Measurements from ENCODE around the gene CCDC12.

The CCDC12 gene

DNA sequence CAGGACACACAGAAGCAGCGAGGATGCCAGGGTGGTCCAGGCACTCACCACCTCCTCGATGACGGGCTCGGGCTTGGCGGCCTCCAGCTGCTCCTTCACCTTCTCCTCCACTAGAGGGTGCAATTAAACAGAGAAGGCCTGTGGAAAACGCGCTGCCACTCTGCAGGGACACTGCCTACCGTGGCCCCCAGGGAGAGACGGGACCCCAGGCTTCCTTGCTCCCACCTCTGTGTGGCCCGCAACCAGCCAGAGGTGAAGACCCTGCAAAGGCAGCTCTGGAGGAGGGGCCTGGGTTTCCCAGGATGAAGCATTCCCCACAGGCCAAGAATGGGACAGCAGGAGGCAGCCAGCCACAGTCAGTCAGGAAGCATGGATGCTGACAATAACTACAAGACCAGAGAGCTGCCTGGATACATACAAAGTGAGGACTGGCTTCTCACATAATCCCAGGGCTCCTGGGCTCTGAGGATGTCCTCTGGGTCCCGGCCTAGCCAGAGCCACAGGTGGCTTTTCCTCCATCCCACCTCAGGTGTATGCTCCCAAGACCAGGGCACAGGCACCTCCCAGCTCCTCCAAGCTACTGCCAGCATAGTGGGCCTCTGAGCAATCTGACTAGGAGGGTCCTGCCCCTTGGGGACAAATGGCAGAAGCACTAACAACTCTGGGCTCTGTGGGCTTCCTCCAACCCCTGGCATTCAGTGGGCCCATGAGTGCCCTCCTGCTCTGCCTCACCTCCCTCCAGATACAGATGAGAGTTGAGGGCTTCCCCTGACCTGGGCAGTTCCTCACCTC lies 52.8 kb downstream of the CCDC12 start:
- TF ChIP-seq, protein P1, sequence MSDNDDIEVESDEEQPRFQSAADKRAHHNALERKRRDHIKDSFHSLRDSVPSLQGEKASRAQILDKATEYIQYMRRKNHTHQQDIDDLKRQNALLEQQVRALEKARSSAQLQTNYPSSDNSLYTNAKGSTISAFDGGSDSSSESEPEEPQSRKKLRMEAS (IDR thresholded peaks at IDR 0.05) = no peak
- TF ChIP-seq RAD21 (IDR thresholded peaks at IDR 0.05; ENCODE audit: low read depth) = peak; percentile 81
- TF ChIP-seq FOXM1 (IDR thresholded peaks at IDR 0.05; ENCODE audit: borderline replicate concordance, low read depth) = no peak

DNA sequence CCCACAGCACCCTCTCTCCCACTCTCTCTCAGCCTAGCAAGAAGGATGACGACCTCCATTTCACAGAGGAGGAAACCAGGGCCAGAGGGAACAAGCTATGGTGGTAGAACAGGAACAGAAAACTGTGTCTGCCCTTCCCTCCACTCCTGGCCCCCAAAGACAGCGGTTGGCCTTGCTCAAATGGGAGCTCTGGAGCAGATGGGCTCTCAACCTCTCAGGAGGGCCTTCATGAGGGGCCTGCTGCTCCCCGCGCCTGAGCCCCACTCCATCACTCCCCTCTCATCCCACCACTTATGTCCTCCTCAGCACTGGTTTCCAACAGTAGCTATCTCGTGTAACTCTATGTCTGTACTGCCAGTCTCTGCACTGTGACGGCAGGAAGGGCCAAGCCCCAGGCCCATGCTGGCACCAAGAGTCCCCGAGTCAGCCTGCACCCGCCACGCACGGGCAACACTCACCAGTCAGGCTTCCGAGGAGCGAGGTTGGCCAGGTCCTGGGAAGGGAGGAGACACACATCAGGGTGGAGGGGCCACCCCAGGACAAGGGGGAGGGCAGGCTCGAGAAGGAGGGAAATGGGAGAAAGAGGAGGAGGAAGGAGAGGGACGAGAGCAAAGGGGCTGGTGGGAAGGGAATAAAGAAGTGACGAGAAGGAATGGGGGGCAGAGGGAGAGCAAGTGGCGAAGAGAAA lies 53.5 kb downstream of the CCDC12 start:
- TF ChIP-seq TEAD4 (IDR thresholded peaks at IDR 0.05) (no peak), FOXM1 (IDR thresholded peaks at IDR 0.05; ENCODE audit: borderline replicate concordance, low read depth) (no peak), CREB1 (IDR thresholded peaks at IDR 0.05; ENCODE audit: low read depth) (no peak), RAD21 (IDR thresholded peaks at IDR 0.05; ENCODE audit: low read depth) (no peak), TAF1 (IDR thresholded peaks at IDR 0.05; ENCODE audit: low read depth) (no peak), YY1 (IDR thresholded peaks at IDR 0.05; ENCODE audit: low read depth) (no peak), TCF12 (IDR thresholded peaks at IDR 0.05; ENCODE audit: low read depth) (no peak), CEBPB (IDR thresholded peaks at IDR 0.05) (no peak), EP300 (IDR thresholded peaks at IDR 0.05; ENCODE audit: borderline replicate concordance) (no peak), ZBTB7A (IDR thresholded peaks at IDR 0.05; ENCODE audit: low read depth) (no peak), NFIC (IDR thresholded peaks at IDR 0.05) (no peak), EGR1 (IDR thresholded peaks at IDR 0.05) (no peak)
- TF ChIP-seq, protein P1 (IDR thresholded peaks at IDR 0.05) = no peak
- TF ChIP-seq, protein P2, sequence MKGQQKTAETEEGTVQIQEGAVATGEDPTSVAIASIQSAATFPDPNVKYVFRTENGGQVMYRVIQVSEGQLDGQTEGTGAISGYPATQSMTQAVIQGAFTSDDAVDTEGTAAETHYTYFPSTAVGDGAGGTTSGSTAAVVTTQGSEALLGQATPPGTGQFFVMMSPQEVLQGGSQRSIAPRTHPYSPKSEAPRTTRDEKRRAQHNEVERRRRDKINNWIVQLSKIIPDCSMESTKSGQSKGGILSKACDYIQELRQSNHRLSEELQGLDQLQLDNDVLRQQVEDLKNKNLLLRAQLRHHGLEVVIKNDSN (IDR thresholded peaks at IDR 0.05) = no peak
- TF ChIP-seq, protein P3, sequence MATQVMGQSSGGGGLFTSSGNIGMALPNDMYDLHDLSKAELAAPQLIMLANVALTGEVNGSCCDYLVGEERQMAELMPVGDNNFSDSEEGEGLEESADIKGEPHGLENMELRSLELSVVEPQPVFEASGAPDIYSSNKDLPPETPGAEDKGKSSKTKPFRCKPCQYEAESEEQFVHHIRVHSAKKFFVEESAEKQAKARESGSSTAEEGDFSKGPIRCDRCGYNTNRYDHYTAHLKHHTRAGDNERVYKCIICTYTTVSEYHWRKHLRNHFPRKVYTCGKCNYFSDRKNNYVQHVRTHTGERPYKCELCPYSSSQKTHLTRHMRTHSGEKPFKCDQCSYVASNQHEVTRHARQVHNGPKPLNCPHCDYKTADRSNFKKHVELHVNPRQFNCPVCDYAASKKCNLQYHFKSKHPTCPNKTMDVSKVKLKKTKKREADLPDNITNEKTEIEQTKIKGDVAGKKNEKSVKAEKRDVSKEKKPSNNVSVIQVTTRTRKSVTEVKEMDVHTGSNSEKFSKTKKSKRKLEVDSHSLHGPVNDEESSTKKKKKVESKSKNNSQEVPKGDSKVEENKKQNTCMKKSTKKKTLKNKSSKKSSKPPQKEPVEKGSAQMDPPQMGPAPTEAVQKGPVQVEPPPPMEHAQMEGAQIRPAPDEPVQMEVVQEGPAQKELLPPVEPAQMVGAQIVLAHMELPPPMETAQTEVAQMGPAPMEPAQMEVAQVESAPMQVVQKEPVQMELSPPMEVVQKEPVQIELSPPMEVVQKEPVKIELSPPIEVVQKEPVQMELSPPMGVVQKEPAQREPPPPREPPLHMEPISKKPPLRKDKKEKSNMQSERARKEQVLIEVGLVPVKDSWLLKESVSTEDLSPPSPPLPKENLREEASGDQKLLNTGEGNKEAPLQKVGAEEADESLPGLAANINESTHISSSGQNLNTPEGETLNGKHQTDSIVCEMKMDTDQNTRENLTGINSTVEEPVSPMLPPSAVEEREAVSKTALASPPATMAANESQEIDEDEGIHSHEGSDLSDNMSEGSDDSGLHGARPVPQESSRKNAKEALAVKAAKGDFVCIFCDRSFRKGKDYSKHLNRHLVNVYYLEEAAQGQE (IDR thresholded peaks at IDR 0.05; ENCODE audit: low read depth) = no peak

DNA sequence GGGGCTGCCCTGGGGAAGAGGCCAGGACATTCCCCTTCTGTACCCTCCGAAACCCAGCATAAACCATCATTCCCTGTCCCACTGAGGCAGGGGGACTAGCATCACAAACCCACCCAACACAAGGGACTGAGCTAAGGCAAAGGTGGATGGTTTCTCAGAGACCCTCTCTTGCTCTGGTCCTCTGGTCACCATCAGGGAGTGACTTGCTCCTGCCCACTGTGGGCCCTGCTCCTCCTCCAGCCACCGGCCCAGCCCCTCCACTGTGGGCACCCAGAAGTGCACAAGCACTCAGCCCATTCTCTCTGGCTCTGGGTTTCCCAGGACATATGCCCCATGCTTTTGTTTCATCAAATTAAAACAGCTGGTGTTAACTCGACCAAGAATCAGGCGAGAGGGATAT lies 54.1 kb downstream of the CCDC12 start:
- TF ChIP-seq TCF12 (IDR thresholded peaks at IDR 0.05; ENCODE audit: low read depth) (no peak), RAD21 (IDR thresholded peaks at IDR 0.05; ENCODE audit: low read depth) (no peak), EP300 (IDR thresholded peaks at IDR 0.05; ENCODE audit: borderline replicate concordance) (no peak), NFIC (IDR thresholded peaks at IDR 0.05) (no peak), EGR1 (IDR thresholded peaks at IDR 0.05) (no peak), CEBPB (IDR thresholded peaks at IDR 0.05) (no peak), ZBTB7A (IDR thresholded peaks at IDR 0.05; ENCODE audit: low read depth) (no peak), YY1 (IDR thresholded peaks at IDR 0.05; ENCODE audit: low read depth) (no peak), FOXM1 (IDR thresholded peaks at IDR 0.05; ENCODE audit: borderline replicate concordance, low read depth) (no peak), CREB1 (IDR thresholded peaks at IDR 0.05; ENCODE audit: low read depth) (no peak), TAF1 (IDR thresholded peaks at IDR 0.05; ENCODE audit: low read depth) (no peak), TEAD4 (IDR thresholded peaks at IDR 0.05) (no peak)
- TF ChIP-seq, protein P1 (IDR thresholded peaks at IDR 0.05) = no peak
- TF ChIP-seq, protein P3 (IDR thresholded peaks at IDR 0.05; ENCODE audit: low read depth) = no peak
- TF ChIP-seq, protein P2 (IDR thresholded peaks at IDR 0.05) = no peak

DNA sequence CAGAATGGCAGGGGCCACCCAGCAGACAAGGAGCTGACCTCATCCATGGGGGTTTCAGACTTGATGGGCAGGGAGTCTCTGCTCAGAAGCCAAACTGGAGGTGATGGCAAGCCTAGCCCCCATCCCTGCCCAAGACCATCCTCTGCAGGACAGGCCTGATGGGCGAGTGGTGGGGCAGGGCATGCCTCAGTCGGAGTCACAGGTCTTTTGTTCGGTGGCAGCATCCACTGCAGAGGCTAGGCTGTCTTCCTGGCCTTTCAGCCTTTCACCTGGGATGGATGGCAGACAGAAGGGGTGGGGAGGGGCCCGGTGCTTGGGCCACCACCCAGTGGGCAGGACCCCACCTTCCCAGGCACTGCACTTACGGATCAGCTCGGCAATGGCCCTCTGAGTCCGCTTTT lies 54.7 kb downstream of the CCDC12 start:
- TF ChIP-seq TAF1 (IDR thresholded peaks at IDR 0.05; ENCODE audit: low read depth) = no peak
- TF ChIP-seq EP300 (IDR thresholded peaks at IDR 0.05; ENCODE audit: borderline replicate concordance) = no peak
- TF ChIP-seq, protein P2 (IDR thresholded peaks at IDR 0.05) = no peak
- TF ChIP-seq, protein P3 (IDR thresholded peaks at IDR 0.05; ENCODE audit: low read depth) = no peak
- no peak for TF ChIP-seq RAD21 (IDR thresholded peaks at IDR 0.05; ENCODE audit: low read depth)
- TF ChIP-seq CEBPB (IDR thresholded peaks at IDR 0.05) = no peak
- TF ChIP-seq CREB1 (IDR thresholded peaks at IDR 0.05; ENCODE audit: low read depth) = no peak
